Naive B cell (primary cell): ENCODE results near the gene CRPPA. TPM values are rescaled to one million over a fixed set of nuclear protein-coding genes. Genes with fewer than 3 reads are reported as not detected.

Source experiments
- ATAC-seq, 2 donors: fragments of 150-1000 bp; cut with Tn5 transposase; 2 replicates each; pipeline ENCODE4 v1.10.0; 2021; ENCODE audit warnings: low read depth in 2 of 2, mild to moderate bottlenecking in 2 of 2, moderate library complexity in 2 of 2
- DNase-seq: peaks from one replicate; pipeline ENCODE4 v3.0.0; 2022
- H3K27ac Mint-ChIP-seq, 6 donors: one replicate each; pipeline ENCODE4 v1.8.0; 2020 to 2022; ENCODE audit warnings: mild to moderate bottlenecking in 6 of 6, mixed read lengths in 6 of 6, moderate library complexity in 5 of 6, inconsistent platforms in 2 of 6
- H3K27me3 Mint-ChIP-seq, 3 donors: one replicate each; pipeline ENCODE4 v1.8.0; 2021 to 2022; ENCODE audit warnings: mixed read lengths in 3 of 3, mild to moderate bottlenecking in 1 of 3
- H3K36me3 Mint-ChIP-seq, 2 donors: one replicate each; pipeline ENCODE4 v1.8.0; 2020 to 2022; ENCODE audit warnings: mixed read lengths in 2 of 2, inconsistent platforms in 1 of 2, mild to moderate bottlenecking in 1 of 2
- H3K4me1 Mint-ChIP-seq, 3 donors: one replicate each; pipeline ENCODE4 v1.8.0; 2020 to 2022; ENCODE audit warnings: mixed read lengths in 3 of 3, inconsistent platforms in 1 of 3, mild to moderate bottlenecking in 1 of 3, moderate library complexity in 1 of 3
- H3K4me3 Mint-ChIP-seq, 8 donors: one replicate each; pipeline ENCODE4 v1.8.0; 2020 to 2022; ENCODE audit warnings: mild to moderate bottlenecking in 8 of 8, mixed read lengths in 8 of 8, moderate library complexity in 8 of 8, inconsistent platforms in 2 of 8
- H3K9me3 Mint-ChIP-seq, 7 donors: one replicate each; pipeline ENCODE4 v1.8.0; 2020 to 2022; ENCODE audit warnings: mixed read lengths in 7 of 7, mild to moderate bottlenecking in 5 of 7, inconsistent platforms in 2 of 7, moderate library complexity in 1 of 7
- polyA plus RNA-seq, 6 donors: library from polyadenylated mRNA; unstranded; fragments of 300-500 nt; fragmentation: Illumina TruSeq; gene quantifications; one replicate each; pipeline ENCODE4 v1.2.3, GENCODE V29; 2021; ENCODE audit warnings: low read depth in 6 of 6

CRPPA gene
- polyA plus RNA-seq, 6 donors from 2014 or later, result 0.23 to 0.71 (median 0.39) TPM; not detected in 1

DNA sequence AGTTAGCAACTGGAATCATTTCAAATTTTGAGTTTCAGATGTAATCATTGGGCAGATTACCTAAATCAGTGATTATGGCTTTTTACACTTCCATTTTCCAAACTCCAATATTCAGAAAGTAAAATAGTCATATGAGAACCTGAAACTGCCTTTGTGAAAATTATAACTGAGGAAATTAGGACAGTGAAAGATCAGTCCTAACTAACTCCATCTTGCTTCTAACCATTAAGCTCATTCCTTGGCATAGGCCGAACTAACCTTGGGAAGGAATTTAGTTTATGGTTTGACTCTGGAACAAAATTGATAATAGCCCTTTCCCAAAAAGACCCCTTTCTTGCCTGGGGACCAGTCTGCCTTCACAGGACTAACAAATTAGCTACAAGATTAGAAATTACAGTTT is 2.2 kb downstream of the CRPPA start:
- H3K27ac Mint-ChIP-seq, result no peak overlapping the region
- H3K36me3 Mint-ChIP-seq, result no peaks in the 10 kb centered on the region
- peaks cover 11 to 16% (median 16%) of the 10 kb centered on the region in 3 donors for H3K4me1 Mint-ChIP-seq
- DNase-seq (no peak), ATAC-seq (no peak)
- H3K9me3 Mint-ChIP-seq, result no peaks in the 10 kb centered on the region
- peak overlapping the region in 2 of 8 donors; percentile 35 to 55 for H3K4me3 Mint-ChIP-seq
- no peaks in the 10 kb centered on the region for H3K27me3 Mint-ChIP-seq

DNA sequence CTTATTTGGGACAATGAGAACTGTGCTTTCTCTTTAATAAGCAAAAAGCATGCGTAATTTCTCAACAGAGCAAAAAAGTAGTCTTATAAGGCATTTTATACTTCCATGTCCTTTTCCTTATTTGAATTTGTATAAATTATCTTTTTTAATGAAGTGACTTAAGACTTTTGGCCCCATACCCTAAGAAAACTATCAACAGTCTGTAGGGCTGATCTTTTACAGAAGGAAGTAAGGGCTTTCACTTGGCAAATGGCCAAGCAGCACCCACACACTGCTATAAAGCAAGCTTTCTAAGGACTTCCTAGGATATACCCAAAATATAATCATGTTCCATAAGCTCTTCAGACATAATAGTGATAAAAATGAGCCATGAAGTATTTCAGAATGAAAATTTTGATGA is 3.4 kb downstream of the CRPPA start:
- no peak for DNase-seq
- H3K9me3 Mint-ChIP-seq, result no peaks in the 10 kb centered on the region
- no peak for ATAC-seq
- no peaks in the 10 kb centered on the region for H3K36me3 Mint-ChIP-seq
- H3K4me3 Mint-ChIP-seq, result no peak overlapping the region
- H3K4me1 Mint-ChIP-seq, result peaks cover 11 to 16% (median 16%) of the 10 kb centered on the region in 3 donors
- H3K27me3 Mint-ChIP-seq, result no peaks in the 10 kb centered on the region
- no peak overlapping the region for H3K27ac Mint-ChIP-seq

DNA sequence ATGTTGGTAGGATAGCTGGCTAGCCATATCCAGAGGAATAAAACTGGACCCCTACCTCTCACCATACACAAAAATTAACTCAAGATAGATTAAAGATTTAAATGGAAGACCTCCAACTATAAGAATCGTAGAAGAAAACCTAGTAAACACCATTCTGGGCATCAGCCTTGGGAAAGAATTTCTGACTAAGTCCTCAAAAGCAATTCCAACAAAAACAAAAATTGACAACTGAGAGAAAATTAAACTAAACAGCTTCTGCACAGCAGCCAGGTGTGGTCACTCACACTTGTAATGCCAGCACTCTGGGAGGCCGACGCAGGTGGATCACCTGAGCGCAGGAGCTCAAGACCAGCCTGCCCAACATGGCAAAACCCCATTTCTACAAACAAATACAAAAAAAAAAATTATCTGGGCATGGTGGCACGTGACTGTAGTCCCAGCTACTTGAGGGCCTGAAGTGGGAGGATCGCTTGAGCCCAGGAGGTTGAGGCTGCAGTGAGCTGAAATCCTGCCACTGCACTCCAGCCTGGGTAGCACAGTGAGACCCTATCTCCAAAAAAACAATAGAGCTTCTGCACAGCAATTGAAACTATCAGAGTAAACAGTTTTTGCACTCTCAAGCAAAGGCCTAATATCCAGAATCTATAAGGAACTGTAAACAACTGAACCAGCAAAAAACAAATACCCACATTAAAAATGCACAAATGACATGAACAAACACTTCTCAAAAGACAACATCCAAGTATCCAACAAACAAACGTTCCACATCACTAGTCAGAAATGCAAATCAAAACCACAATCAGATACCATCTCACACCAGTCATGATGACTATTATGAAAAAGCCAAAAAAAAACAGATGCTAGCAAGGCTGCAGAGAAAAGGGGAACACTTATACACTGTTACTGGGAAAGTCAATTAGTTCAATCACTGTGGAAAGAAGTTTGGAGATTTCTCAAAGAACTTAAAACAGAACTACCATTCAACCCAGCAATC is 4.8 kb downstream of the CRPPA start:
- DNase-seq (no peak), ATAC-seq (no peak)
- Mint-ChIP-seq H3K4me3 (peak overlapping the region in 1 of 8 donors; percentile 34), H3K4me1 (peaks cover 11 to 16% (median 13%) of the 10 kb centered on the region in 3 donors), H3K27me3 (no peaks in the 10 kb centered on the region), H3K36me3 (no peaks in the 10 kb centered on the region), H3K27ac (peak overlapping the region in 1 of 6 donors; percentile 43), H3K9me3 (no peaks in the 10 kb centered on the region)

DNA sequence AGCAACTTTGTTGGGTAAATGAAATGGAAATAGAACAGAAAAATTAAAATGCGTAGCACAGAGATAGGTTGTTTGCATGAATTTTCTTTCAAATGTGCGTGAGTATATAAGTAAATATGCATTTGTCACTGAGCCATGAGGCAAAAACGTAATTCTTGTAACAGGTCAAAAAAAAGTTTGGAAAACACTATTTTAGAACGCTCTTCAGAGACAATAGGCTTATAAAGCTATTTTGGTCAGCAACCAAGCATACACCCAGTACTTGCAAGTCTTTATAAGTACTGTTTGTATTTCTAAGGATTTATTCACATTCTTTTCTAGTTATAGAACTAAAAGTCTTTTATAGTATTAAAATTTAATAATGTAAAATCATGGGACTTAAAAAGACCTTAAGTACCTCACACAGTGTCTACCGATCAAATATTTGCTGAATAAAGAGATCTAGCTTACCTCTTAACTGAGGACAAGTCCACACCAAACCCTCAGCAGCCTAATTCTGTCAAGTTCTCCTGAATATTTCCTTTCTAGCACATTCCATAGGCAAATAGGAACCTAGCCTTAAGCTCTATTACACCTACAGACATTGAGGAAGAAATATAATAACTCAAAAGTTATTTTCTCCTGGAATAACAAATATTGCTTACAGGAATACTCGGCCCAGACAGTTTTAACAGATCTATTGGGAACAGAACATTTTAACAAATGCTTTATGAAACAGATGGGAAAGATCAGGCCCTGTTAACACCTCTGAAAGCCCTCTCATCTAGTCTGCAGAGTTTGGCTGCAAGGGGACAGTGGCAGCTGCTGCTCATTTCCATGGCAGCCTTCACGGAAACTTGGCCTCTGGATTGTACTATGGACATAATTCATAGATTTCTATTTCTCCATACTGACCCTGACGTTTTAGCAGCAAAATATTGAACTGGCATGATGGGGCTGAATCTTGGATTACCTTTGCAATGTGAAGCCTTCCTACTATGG is 8.8 kb downstream of the CRPPA start:
- Mint-ChIP-seq H3K27me3 (no peaks in the 10 kb centered on the region), H3K9me3 (no peaks in the 10 kb centered on the region), H3K4me1 (peaks cover 0 to 5% (median 0%) of the 10 kb centered on the region in 3 donors), H3K27ac (peak overlapping the region in 1 of 6 donors; percentile 75), H3K36me3 (no peaks in the 10 kb centered on the region), H3K4me3 (no peak overlapping the region)
- ATAC-seq (no peak), DNase-seq (no peak)

DNA sequence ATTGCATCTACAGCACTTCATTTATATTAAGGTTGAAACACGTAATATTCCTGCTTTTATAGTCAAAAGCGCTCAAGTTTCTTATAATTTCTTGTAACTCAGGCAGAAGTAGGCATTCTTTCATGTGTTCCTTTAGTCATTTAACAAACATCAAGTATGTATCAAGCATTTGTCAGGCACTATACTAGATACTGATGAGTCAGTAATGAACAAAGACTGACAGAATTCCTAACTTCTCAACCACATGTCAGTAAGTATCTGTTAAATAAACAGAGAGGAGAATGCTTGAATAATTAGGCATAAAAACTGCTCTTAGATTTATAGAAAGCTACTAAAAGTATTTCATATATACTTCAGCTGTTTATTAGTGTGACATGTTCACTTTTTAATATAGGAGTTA is 9.9 kb downstream of the CRPPA start:
- Mint-ChIP-seq H3K36me3 (no peaks in the 10 kb centered on the region), H3K27ac (no peak overlapping the region), H3K27me3 (no peaks in the 10 kb centered on the region), H3K4me3 (no peak overlapping the region), H3K4me1 (no peaks in the 10 kb centered on the region), H3K9me3 (no peaks in the 10 kb centered on the region)
- no peak for DNase-seq
- no peak for ATAC-seq

DNA sequence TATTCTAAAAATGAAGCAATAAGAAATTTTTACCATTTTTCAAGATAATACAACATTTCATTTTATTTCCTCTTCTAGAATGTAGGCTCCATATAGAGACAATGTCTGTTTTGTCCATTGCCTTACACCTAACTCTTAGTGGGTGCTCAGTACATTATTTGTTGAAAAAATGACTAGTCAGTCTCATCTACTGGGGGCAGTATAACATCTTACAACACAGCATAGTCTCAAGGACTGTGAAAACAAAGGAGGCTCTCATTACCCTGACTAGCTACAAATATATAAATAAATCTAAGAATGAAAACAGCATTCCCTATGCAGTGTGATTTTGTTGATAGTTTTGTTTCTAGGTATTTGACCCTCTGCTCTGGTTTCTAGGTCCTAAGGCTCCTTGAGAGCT is 11.6 kb downstream of the CRPPA start:
- no peaks in the 10 kb centered on the region for H3K36me3 Mint-ChIP-seq
- no peaks in the 10 kb centered on the region for H3K9me3 Mint-ChIP-seq
- H3K4me3 Mint-ChIP-seq, result no peak overlapping the region
- H3K27me3 Mint-ChIP-seq, result no peaks in the 10 kb centered on the region
- DNase-seq (no peak), ATAC-seq (no peak)
- no peak overlapping the region for H3K27ac Mint-ChIP-seq
- H3K4me1 Mint-ChIP-seq, result no peaks in the 10 kb centered on the region

DNA sequence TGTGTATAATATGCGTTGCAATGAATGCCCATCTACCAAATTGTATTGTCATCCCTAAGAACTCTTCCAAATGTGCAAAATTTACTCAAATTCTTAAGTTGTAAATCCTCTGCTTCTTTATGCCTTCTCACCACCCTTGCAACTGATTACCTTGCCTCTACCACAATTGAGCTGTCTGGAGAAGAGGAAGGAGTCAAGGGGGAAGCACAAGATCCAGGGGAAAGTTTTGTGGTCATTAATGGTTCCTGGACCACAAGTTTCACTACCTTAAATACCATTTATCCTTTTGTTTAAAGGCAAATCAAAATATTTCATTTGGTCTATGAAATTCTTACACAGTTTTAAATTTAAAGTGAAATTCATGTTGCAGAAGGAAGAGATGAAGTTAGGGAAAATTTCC is 16.7 kb downstream of the CRPPA start:
- ATAC-seq, result no peak
- Mint-ChIP-seq H3K9me3 (peaks cover 7 to 30% (median 21%) of the 10 kb centered on the region in 7 donors), H3K4me1 (no peaks in the 10 kb centered on the region), H3K36me3 (peaks cover 18% of the 10 kb centered on the region in 2 donors), H3K4me3 (no peak overlapping the region), H3K27me3 (no peaks in the 10 kb centered on the region), H3K27ac (no peak overlapping the region)
- DNase-seq, result peak; percentile 4

DNA sequence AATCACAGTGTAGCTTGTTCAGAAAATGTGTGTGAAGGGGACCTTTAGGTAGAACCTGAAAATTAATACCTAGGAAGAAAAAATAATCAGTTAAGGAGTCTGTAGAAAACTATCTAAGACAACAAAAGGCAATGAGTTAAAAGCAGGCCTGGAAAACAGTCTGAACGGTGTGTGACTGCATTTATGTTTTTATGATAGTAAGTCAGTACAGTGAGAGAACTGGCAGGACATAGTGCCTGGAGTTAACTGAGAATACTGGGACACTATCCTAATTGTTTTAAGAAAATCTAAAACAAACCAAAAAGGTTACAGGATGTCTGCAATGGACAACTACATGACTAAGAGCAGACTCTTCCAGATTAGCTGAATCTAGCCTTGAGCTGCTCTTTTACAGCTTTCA is 17.9 kb downstream of the CRPPA start:
- ATAC-seq (no peak), DNase-seq (no peak)
- H3K4me1 Mint-ChIP-seq, result no peaks in the 10 kb centered on the region
- no peak overlapping the region for H3K4me3 Mint-ChIP-seq
- H3K36me3 Mint-ChIP-seq, result peaks cover 18% of the 10 kb centered on the region in 2 donors
- H3K27me3 Mint-ChIP-seq, result no peaks in the 10 kb centered on the region
- no peak overlapping the region for H3K27ac Mint-ChIP-seq
- H3K9me3 Mint-ChIP-seq, result peaks cover 7 to 30% (median 21%) of the 10 kb centered on the region in 7 donors

DNA sequence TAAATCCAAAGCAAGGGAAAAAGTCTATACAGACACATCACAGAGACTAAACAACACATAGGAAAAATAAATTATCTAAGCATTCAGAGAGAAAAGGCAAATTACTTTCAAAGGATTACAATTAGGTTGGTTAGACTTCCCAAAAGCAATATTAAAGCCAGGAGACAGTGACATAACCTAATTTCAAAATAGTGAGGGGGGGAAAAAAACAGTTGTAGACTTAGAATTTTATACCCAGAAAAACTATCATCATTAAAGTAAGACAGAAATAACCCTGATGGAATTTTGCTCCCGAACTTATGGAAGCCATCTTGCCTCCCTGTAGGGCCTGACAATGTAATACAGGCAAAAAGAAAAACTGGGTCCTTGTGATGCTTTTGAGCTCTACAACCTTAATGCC is 18.4 kb downstream of the CRPPA start:
- H3K27me3 Mint-ChIP-seq, result no peaks in the 10 kb centered on the region
- H3K9me3 Mint-ChIP-seq, result peaks cover 7 to 30% (median 21%) of the 10 kb centered on the region in 7 donors
- no peak for ATAC-seq
- H3K4me1 Mint-ChIP-seq, result no peaks in the 10 kb centered on the region
- no peak overlapping the region for H3K27ac Mint-ChIP-seq
- peaks cover 18% of the 10 kb centered on the region in 2 donors for H3K36me3 Mint-ChIP-seq
- no peak for DNase-seq
- H3K4me3 Mint-ChIP-seq, result no peak overlapping the region

DNA sequence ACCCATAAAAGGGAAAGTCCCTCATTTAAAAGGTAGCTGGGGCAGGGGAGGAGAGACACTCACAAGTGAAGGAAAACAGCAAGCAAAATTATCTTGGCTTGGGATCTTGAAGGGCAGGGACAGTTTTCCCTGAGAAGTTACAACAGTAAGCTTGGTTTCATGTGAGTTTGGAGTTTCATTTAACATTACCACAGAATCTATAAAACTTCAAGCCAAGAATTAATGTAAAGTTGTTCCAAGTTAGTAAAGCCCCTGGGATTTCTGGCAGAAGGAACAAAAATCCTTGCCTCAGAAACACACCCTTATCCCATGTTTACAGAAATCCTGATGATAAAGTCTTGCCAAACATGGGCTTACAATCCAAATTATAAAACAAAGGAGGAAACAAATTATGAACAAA is 19.2 kb downstream of the CRPPA start:
- Mint-ChIP-seq H3K9me3 (peaks cover 7 to 30% (median 21%) of the 10 kb centered on the region in 7 donors), H3K4me1 (no peaks in the 10 kb centered on the region), H3K27me3 (no peaks in the 10 kb centered on the region), H3K27ac (no peak overlapping the region), H3K4me3 (no peak overlapping the region), H3K36me3 (peaks cover 18% of the 10 kb centered on the region in 2 donors)
- ATAC-seq (no peak), DNase-seq (no peak)

DNA sequence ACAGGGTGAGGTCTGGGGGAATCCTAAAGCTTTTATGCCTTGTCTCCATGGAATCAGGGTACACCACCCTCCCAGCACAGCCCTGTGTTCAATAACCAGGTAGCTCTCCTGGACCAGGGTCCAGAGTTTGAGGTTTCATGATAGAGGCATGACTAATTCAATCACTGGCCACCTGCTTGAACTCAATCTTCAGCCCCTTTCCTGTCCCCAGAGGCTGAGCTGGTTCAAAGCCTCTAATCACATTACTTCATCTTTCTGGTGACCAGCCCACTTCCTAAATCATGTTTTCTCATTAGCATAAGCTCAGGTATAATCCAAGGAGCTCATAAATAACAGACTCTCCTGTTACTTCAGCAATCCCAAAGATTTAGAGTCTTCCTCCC is 20.5 kb downstream of the CRPPA start:
- peaks cover 9 to 30% (median 23%) of the 10 kb centered on the region in 7 donors for H3K9me3 Mint-ChIP-seq

DNA sequence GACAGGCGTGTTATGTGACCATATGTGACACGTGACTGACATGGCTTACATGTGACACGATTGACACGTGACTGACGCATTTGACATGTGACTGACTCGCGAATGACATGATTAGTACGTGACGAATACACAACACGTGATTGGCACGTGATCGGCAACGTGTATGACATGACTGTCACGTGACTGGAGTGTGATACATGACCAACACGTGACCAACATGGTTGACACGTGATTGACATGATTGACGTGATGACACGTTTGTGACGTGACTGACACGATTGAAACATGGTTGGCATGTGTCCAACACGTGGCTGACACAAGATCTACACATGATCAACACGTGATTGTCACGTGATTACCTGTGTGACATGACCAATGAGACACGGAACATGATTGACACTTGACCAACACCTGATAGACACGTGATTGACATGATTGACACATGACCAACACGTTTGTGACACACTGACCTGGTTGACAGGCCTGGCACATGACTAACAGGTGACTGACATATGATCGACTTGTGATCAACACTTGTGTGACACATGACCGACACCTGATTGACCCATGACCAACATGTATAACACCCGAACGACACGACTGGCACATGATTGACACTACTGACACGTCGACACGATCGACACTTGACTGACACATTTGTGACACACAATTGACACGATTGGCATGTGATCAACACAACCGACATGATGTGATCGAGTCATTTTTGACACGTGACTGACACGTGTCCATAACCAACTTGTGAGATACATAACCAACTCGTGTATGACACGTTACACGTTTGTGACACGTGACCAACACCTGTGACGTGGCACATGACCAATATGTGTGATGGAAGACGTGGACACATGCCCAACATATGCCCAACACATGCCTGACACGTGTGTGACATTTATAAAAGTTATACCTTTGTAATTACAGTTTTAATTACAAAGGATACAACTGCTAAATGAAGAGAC is 21.1 kb downstream of the CRPPA start:
- Mint-ChIP-seq H3K27me3 (no peaks in the 10 kb centered on the region), H3K4me1 (peaks cover 0 to 3% (median 0%) of the 10 kb centered on the region in 3 donors), H3K27ac (no peak overlapping the region), H3K9me3 (peaks cover 9 to 30% (median 25%) of the 10 kb centered on the region in 7 donors), H3K4me3 (no peak overlapping the region), H3K36me3 (peaks cover 18% of the 10 kb centered on the region in 2 donors)
- DNase-seq (no peak), ATAC-seq (no peak)

More for the DNA sequence above, 20.5 kb downstream of the CRPPA start:
- H3K27ac Mint-ChIP-seq, result no peak overlapping the region
- ATAC-seq (no peak), DNase-seq (no peak)
- peaks cover 0 to 3% (median 0%) of the 10 kb centered on the region in 3 donors for H3K4me1 Mint-ChIP-seq
- no peak overlapping the region for H3K4me3 Mint-ChIP-seq
- peaks cover 18% of the 10 kb centered on the region in 2 donors for H3K36me3 Mint-ChIP-seq
- no peaks in the 10 kb centered on the region for H3K27me3 Mint-ChIP-seq
